HS-27A (cell line): ENCODE data around the gene TPD52L2.
"Not testable (repeated sequence)": the region's sequence is repeated elsewhere in the genome, so short reads cannot be mapped to it uniquely, and the experiment has no call there.

ENCODE experiments used
- DNase-seq: peaks from one replicate; pipeline ENCODE4 v3.0.0-alpha.2; 2012; ENCODE audit warnings: low read depth, missing footprints

Gene TPD52L2

DNA sequence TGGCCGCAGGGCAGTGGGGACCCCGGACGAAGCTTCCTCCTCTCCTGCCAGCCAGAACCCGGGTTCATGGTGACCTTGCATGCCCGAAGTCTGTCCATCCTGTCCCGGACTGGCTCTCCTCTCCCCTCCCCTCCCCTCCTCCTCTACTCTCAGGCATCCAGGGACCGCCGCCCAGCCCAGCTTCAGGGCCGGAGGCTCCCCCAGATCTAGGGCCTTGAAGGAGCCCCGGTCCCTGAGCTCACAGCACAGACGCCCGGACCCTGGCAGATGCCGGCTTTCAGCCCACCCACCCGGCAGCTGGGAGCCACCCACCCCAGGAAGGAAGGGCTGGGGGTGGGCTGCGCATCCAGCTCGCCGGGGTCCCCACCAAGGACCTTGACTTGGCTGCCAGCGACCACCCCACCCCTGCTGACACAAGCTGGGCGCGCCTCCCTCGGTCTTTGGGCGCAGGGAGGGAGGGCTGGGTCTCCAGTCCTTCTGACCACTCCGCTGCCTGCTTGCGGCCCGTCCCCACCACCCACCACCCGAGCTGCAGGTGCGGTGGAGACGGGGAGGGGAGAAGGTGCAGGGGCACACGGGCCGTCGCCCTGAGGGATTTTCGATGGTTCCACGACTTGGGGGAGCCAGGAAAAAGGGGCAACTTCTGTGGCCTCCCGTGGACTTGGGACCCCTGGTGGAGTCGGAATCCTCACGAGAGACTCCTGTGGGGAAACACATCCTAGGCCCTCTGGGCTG, 9.5 kb upstream of the TPD52L2 start:
- DNase-seq: no peak

DNA sequence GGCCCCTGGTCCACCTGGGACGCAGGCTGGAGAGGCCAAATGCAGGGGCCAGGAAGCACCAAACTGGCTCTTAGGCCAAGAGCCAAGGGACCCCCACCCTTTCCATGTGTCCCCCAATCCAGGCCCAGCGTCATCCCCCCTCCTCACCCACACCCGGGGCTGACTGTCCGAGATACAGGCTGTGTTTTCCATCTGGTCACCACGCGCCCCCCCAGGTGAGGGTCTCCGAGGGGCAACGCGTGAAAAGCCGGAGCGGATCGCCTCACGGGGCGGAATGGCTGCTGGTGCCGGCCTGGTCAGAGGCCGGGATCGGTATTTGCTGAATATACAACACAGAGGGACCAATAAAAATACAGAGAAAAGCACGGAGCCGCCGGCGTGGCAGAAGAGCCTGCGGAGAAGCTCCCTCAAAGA, 9.0 kb upstream of the TPD52L2 start:
- no peak for DNase-seq

DNA sequence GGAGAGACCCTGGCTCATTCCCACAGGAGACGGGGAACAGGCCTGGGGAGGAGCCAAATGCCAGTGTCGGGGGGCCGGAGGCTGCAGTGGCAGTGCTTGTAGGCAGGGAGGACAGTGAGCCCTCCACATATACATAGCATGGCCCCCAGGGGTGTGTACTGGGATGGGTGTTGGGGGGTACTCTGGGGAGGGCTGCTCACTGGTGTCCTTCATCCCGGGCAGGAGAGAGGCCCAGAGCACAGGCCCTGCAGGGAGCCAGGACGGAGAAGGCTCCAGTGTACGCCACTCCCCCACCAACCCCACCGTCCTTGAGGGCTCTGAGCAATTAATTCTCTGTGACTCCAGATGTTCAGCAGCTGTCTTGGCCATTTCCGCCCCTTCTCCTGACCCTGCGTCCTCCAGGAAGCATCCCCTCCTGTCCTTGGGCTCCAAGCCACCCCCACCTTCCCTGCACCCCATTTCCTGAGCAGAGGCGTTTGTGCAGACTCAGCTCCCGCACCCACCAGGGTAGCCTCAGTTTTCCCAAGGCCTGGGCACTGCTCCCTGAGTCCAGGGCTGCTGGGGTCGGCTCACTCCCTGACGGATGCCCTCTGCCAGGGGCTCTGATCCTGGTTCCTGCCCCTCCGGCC, 7.2 kb upstream of the TPD52L2 start:
- DNase-seq: no peak

DNA sequence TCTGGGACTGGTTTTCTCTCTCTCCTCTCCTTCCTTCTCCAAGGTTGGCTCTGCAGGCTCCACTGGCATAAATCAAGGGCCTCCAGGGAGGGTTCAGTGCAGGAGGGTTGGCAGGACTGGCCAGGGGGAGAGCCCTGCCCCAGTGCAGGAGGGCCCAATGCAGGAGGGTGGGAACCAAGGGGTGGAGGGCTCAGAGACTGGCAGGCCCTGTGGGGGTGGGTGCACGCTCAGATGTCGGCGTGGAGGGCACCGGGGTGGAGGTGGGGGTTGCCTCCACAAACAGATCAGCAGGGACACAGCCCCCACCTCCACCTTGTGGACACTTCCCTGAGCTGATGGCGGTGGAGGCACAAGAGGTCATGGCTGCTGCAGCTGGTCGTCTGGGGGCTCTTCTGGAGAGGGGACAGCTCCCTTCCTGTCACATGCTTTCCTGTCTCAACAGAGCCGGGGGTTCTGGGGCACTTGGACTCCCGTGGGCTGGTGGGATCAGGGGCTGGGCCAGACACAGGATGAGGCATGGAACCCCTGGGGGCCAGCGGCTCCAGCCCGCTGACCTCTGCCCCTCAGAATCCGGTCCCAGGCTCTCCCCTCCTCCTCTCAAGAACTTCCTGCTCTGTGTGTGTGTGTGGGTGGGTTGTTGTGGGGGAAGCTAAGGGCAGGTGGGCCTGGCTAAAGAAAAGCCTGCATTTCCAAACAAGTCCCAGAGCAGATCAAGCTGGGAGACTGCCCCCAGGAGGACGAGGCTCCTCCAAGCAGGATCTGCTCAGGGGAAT, 6.5 kb upstream of the TPD52L2 start:
- DNase-seq: no peak

DNA sequence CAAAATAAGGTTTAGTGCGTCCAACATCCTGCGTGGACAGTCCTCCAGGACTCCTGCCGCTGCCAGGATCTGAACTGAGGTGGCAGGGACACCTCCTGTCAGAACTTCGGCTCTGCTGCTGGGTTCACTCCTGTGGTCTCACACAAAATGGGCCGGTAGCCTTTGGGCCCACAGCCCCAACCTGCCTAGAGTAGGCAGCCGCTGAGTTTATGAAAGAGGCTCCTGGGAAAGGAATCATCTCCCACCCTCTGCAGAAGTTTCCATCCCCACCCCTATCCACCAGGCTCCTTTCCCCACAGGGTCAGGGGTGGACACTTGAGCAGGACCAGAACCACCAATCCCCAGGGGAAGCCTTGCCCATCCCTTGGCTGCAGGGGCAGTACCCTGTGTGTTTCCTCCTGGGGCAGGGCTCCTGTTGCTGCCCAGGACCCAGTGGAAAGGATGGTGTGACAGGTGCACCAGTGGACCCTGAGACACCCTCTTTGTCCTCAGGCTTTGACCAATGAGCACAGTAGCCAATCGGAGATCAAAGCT, 5.8 kb upstream of the TPD52L2 start:
- no peak for DNase-seq

DNA sequence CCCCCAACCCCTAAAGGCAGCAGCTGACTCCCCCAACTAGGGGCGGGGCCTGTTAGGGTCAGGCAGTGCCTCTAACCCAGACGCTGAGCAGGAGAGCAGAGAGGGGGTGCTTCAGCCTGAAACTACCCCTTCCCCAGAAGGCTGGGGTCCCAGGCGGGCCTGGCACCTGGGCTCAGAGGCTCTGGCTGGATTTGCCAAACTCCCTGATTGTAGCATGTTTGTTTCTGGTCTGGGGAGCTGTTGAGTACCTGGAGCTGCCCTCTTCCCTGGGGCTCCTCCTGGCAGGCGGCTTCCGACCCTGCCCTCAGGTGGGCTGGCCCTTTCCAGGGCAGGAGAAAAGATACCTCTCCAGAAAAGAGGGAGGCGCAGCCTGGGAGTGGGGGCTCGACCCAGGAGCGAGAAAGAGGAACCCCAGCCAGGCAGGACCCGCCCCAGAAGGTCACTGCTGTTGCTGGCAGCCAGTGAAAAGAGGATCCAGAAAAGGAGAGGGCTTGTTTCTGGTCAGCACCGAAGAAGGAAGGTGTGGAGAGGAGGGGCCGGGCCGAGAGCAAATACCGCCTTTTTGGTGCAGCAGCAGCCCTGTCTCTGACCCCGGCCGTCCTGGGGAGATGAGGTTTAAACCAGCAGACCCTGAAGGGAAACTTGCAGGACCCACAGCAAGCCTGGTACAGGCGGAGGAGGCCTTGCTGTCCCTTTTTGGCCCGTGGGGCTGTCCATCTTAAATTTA, 4.6 kb upstream of the TPD52L2 start:
- no peak for DNase-seq

DNA sequence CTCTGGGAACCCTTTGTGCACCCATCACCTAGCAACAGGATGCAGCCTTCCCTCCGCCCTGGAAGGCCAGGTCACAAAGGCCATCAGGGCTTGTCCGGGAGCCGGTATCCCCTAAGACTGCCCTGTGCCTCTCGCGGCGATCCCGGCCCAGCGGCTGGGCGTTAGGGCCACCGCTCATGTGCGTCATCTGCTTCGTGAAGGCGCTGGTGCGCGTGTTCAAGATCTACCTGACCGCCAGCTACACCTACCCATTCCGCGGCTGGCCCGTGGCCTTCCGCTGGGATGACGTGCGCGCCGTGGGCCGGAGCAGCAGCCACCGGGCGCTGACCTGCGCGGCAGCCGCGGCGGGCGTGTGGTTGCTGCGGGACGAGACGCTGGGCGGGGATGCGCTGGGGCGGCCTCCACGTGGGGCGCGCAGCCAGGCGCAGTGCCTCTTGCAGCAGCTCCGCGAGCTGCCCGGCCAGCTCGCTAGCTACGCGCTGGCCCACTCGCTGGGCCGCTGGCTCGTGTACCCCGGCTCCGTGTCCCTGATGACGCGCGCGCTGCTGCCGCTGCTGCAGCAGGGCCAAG, 3.6 kb upstream of the TPD52L2 start, which contains the start of gene ABHD16B:
Gene ABHD16B, plus strand, starts transcription at position 134 of the 570 bp plus-strand sequence. Its CDS starts 43 bp downstream, at position 177.
- no peak for DNase-seq

DNA sequence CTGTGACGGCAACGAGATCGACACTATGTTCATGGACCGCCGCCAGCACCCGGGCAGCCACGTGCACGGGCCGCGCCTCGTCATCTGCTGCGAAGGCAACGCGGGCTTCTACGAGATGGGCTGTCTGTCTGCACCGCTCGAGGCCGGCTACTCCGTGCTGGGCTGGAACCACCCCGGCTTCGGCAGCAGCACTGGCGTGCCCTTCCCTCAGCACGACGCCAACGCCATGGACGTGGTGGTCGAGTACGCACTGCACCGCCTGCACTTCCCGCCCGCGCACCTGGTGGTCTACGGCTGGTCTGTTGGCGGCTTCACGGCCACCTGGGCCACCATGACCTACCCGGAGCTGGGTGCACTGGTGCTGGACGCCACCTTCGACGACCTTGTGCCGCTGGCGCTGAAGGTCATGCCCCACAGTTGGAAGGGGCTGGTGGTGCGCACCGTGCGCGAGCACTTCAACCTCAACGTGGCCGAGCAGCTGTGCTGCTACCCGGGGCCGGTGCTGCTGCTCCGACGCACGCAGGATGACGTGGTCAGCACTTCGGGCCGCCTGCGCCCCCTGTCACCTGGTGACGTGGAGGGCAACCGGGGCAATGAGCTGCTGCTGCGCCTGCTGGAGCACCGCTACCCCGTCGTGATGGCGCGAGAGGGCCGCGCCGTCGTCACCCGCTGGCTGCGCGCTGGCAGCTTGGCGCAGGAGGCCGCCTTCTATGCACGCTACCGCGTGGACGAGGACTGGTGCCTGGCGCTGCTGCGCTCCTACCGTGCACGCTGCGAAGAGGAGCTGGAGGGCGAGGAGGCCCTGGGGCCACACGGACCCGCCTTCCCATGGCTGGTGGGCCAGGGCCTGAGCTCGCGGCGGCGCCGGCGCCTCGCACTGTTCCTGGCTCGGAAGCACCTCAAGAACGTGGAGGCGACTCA, 2.8 kb upstream of the TPD52L2 start:
- DNase-seq: no peak

DNA sequence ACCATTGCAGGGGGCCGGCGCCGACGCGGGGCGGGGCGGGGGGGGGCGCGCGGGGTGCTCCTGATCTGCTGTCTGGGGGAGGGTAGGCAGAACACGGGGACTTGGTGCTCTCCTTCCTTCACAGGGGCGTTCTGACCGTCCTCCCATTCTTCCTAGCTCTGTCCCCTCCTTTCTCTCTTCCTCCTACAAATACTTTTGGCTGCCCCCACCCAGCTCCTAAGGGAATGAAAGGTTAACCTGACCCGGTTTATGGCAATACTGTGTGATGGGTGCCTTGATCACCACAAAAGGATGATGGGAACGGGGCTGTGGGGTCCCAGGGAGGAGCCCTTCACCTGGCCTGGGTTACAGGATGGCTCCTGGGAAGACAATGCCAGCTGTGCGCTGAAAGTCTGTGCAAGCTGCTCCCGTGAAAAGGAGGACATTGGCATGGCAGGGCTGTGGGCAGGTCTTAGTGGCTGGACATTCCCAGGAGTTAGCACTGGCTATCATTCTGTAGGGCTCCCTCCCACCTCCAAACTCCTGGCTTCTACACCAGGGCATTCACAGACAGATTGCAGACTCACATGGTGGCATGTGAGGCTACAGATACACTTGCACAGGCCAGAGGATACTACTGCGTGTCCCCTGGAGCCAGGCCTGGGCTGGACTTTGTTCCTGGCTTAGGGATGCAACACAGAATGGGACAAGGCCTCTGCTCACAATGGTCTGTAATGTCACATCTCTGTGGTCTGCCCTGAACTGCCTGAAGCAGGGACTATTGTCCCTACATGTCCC, 1.9 kb upstream of the TPD52L2 start:
- no peak for DNase-seq

DNA sequence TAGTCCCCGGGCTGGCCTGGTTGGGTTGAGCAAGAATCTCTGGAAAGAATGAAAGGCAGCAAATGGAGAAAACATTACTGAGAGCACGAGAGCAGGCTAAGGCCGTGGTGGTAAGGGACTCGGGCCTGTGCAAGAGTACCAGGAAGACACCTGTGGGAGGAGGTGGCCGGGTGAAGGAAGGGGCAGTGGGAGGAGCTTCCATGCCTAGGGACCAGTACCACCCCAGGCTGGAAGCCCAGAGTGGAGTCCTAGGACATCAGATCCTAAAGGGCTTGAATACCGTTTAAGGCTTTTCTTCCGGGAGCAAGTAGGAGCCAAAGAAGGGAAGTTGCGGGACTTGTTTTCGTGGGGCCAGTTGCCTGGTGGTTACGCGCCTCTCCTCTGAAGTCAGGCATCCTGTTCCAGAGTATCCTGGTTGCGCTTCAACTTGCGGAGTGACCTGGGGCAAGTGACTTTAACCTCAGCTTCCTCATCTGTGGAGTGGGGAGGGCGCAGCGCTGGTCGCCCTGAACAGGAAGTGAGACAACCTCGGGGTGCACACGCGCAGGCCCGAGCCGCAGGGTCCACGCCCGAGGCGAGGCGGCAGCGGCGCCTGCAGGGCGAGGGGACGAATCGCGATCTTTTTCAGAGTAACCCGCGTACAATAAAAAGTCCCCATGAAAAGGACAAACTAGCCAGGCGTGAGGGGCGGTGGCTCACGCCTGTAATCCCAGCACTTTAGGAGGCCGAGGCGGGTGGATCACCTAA, 1.1 kb upstream of the TPD52L2 start:
- no peak for DNase-seq

DNA sequence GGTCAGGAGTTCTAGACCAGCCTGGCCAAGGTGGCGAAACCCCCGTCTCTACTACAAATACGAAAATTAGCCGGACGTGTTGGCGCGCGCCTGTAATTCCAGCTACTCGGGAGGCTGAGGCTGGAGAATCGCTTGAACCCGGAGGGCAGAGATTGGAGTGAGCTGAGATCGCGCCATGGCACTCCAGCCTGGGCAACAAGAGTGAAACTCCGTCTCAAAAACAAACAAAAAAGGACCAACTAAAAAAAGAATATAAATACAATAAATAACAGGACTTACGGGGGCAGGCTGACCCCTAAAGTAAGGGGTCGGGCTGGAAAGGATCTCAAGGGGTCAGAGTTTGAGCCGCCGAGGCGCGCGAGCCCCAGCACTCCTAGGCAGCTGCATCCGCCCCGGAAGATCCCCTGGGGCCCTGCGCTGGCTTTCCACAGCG, 509 bp upstream of the TPD52L2 start:
- DNase-seq: no peak

DNA sequence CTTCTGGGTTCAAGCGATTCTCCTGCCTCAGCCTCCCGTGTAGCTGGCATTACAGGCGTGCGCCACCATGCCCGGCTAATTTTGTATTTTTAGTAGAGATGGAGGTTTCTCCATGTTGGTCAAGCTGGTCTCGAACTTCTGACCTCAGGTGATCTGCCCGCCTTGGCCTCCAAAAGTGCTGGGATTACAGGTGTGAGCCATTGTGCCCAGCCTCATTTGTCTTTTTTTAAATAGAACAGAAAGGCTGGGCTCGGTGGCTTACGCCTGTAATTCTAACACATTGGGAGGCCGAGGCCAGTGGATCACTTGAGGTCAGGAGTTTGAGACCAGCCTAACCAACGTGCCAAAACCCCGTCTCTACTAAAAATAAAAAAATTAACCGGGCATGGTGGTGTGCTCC, 2.0 kb downstream of the TPD52L2 start:
- not testable (repeated sequence) for DNase-seq

DNA sequence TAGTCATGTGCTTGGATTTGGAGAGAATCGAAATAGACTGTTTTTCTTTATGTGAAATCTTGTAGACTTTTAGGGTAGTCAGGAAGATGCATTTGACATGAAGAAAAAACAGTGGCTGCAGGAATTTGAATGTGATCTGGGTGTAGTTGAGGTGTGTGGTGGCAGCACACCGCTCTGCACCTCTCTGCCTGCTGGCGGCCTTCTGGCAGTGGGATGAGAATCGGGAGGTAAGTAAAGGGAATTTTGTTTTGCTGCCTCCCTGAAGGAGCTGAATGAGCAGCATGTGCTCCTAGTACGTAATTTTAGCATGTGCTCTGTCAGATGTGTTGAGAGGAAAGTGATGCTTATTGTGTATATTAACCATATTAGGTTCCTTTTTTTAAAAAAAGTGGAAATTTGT, 3.2 kb downstream of the TPD52L2 start:
- no peak for DNase-seq

DNA sequence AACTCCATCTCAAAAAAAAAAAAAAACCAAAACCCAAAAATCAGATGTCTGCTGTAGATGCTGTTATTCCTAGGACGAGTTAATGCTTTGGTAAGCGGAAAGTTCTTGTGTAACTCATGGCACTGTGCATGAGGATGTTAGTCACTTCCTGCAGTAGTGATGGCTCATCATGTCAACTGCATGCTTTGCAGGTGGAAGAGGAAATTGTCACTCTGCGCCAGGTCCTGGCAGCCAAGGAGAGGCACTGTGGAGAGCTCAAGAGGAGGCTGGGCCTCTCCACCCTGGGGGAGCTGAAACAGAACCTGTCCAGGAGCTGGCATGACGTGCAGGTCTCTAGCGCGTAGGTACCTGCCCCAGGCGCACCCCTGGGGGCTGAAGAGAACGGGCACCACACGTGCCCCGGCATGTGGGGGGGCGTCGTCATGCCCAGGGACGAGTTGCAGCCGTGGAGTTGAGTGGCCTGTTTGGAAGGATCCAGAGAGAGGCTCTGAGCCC, 8.5 kb downstream of the TPD52L2 start:
- DNase-seq: no peak

DNA sequence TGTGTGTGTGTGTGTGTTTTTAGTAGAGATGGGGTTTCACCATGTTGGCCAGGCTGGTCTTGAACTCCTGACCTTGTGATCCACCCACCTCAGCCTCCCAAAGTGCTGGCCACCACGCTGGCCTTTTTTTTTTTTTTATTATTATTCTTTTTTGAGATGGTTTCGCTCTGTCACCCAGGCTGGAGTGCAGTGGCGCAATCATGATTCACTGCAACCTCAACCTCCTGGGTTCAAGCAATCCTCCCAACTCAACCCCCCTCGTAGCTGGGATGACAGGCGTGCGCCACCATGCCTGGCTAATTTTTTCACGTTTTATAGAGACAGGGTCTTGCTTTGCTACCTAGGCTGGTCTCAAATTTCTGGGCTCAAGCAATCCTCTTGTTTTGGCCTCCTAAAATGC, 9.2 kb downstream of the TPD52L2 start:
- DNase-seq: not testable (repeated sequence)

DNA sequence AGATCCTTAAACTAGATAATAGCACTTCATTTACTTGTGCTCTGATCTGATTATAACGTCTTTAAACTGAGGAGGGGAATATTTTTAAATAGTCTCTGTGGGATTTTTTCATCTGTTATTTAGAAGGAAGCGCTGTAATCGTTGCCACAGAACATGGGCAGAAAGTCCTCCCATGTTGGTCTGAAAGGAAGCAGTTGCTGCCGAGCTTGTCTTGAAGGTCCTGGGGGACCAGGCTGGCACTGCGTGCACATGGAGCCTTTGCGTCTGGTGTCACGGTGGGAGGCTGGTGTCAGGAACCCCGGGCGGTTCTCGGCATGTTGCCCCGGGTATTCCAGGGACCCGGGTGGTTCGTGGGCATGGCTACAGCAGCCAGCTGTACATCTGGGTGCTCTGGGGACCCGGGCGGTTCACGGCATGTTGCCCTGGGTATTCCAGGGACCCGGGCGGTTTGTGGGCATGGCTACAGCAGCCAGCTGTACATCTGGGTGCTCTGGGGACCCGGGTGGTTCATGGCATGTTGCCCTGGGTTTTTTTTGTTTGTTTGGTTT, 11.5 kb downstream of the TPD52L2 start:
- no peak for DNase-seq

DNA sequence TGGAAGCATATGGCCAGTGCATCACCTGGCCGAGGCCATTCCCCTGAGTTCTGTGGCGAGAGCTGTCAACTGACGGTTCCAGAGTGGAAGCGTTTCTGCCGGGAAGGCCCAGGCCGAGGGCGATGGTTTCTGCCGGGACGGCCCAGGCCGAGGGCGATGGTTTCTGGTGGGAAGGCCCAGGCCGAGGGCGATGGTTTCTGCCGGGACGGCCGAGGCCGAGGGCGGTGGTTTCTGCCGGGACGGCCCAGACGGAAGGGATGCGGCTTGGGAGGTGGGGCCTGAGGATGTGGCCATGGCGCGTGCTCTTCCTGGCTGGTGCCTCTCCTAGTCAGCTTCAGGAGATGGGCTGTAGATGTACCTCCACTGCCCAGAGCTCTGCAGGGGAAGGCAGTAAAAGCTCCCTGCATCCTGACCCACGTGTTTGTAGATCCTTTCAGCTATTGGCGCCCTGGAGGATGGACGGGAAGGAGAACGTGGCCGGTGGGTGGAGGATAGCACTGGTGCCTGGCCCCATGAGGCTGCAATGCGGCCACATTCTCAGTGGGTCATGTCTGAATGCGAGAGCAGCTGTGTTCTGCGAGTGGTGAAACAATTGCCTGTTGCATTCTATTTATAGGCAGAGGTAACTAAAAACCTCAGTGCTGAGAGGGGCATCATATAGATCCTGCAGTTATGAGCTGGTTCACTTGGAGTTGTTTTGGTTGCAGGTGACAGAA, 12.8 kb downstream of the TPD52L2 start:
- no peak for DNase-seq
